HEK293T (cell line): Measurements from ENCODE around the gene ZPR1.
"Not testable (repeated sequence)": the region's sequence is repeated elsewhere in the genome, so short reads cannot be mapped to it uniquely, and the experiment has no call there.

Experiments used
- CTCF ChIA-PET: fragments of 350-600 bp; formaldehyde crosslinking; extraction: SDS; loops from one replicate; lab custom pipeline; 2021; ENCODE audit warnings: antibody characterized with exemption, inconsistent platforms; lab: Yijun Ruan, JAX
- POLR2A ChIA-PET: fragments of 350-600 bp; formaldehyde crosslinking; extraction: SDS; loops from one replicate; lab custom pipeline; 2020; ENCODE audit warnings: antibody characterized with exemption, inconsistent platforms; lab: Yijun Ruan, JAX
- DNase-seq: peaks from one replicate; pipeline ENCODE4 v3.0.0; 2012; ENCODE audit warnings: mixed read lengths; ENCODE audit errors: extremely low spot score
- ARNT ChIP-seq: fragments of 450-650 bp; IDR thresholded peaks from 2 replicates; pipeline ENCODE4 v1.6.1; 2017; ENCODE audit warnings: mild to moderate bottlenecking
- BHLHE40 ChIP-seq: fragments of 450-650 bp; IDR thresholded peaks from 2 replicates; pipeline ENCODE4 v1.6.1; 2016; ENCODE audit warnings: mild to moderate bottlenecking, moderate library complexity, borderline replicate concordance
- CTBP1 ChIP-seq: fragments of 450-650 bp; IDR thresholded peaks from 2 replicates; pipeline ENCODE4 v1.6.1; 2016; ENCODE audit warnings: borderline replicate concordance
- ELF4 ChIP-seq: fragments of 450-650 bp; IDR thresholded peaks from 2 replicates; pipeline ENCODE4 v1.6.1; 2017; ENCODE audit warnings: antibody characterized with exemption
- FOXA1 ChIP-seq: fragments of 450-650 bp; IDR thresholded peaks from 2 replicates; pipeline ENCODE4 v1.6.1; 2016; ENCODE audit warnings: mild to moderate bottlenecking
- FOXK2 ChIP-seq: fragments of 450-650 bp; IDR thresholded peaks from 2 replicates; pipeline ENCODE4 v1.6.1; 2016; ENCODE audit warnings: mild to moderate bottlenecking
- FOXM1 ChIP-seq: fragments of 450-650 bp; IDR thresholded peaks from 2 replicates; pipeline ENCODE4 v1.6.1; 2017; ENCODE audit warnings: mild to moderate bottlenecking, borderline replicate concordance
- HDGF ChIP-seq: fragments of 450-650 bp; IDR thresholded peaks from 2 replicates; pipeline ENCODE4 v1.6.1; 2017; ENCODE audit warnings: antibody characterized with exemption, borderline replicate concordance
- L3MBTL2 ChIP-seq: fragments of 450-650 bp; conservative IDR thresholded peaks from 2 replicates; pipeline ENCODE4 v1.6.1; 2016; ENCODE audit warnings: mild to moderate bottlenecking
- LEF1 ChIP-seq: fragments of 450-650 bp; IDR thresholded peaks from 2 replicates; pipeline ENCODE4 v1.6.1; 2017; ENCODE audit warnings: mild to moderate bottlenecking, borderline replicate concordance
- NFRKB ChIP-seq: fragments of 450-650 bp; IDR thresholded peaks from 2 replicates; pipeline ENCODE4 v1.6.1; 2016; ENCODE audit warnings: mild to moderate bottlenecking, moderate library complexity
- PKNOX1 ChIP-seq: fragments of 450-650 bp; IDR thresholded peaks from 2 replicates; pipeline ENCODE4 v1.6.1; 2016
- SP1 ChIP-seq: fragments of 450-650 bp; IDR thresholded peaks from 2 replicates; pipeline ENCODE4 v1.6.1; 2017
- SUZ12 ChIP-seq: fragments of 450-650 bp; IDR thresholded peaks from 2 replicates; pipeline ENCODE4 v1.6.1; 2016; ENCODE audit warnings: mild to moderate bottlenecking
- TARDBP ChIP-seq: fragments of 450-650 bp; IDR thresholded peaks from 2 replicates; pipeline ENCODE4 v1.6.1; 2016
- ZNF384 ChIP-seq: fragments of 450-650 bp; IDR thresholded peaks from 2 replicates; pipeline ENCODE4 v1.6.1; 2016

ZPR1 gene

GRCh38 chr11:116787786-116788486 is at the start of gene ZPR1:
Gene ZPR1, minus strand, starts transcription at chr11:116788023. Its CDS starts 33 bp downstream, at chr11:116787990.
- CTCF ChIA-PET = interaction anchor here (0.6 kb wide), 1 partner anchor 48 kb away, joined by 3 read pairs; no protein-coding TSS in a partner anchor
- POLR2A ChIA-PET = interaction anchor here (0.6 to 3.4 kb wide), 10 partner anchors 9 to 356 kb away, joined by 3 to 24 read pairs (median 5); partner anchors contain the start of genes BUD13, PAFAH1B2 and SIK3
- TF ChIP-seq LEF1 = no peak
- peak; percentile 31; the same call in 1 of the 2 replicates for TF ChIP-seq ELF4
- TF ChIP-seq FOXM1 = no peak
- DNase-seq = peak; percentile 79

- CTCF ChIA-PET = interaction anchor here (1.1 to 3.3 kb wide), 9 partner anchors 23 to 268 kb away, joined by 3 to 56 read pairs (median 6); partner anchors contain the start of gene APOA5
- no peak for DNase-seq
- POLR2A ChIA-PET = interaction anchor here (0.6 to 3.0 kb wide), 6 partner anchors 9 to 63 kb away, joined by 3 to 28 read pairs (median 6); partner anchors contain the start of genes APOA5, BUD13 and ZPR1
- TF ChIP-seq CTBP1 (no peak), BHLHE40 (no peak), ELF4 (no peak), TARDBP (no peak), LEF1 (no peak), FOXA1 (no peak), FOXK2 (no peak), SP1 (no peak), PKNOX1 (no peak), FOXM1 (no peak), ZNF384 (no peak), ARNT (no peak), HDGF (no peak), SUZ12 (no peak), NFRKB (no peak), L3MBTL2 (no peak)
Measured at GRCh38 chr11:116836632-116836991, 48.8 kb upstream of the ZPR1 start.

- TF ChIP-seq L3MBTL2 (peak; percentile 90), SUZ12 (no peak), ZNF384 (no peak)
- CTCF ChIA-PET = interaction anchor here (0.6 to 3.3 kb wide), 24 partner anchors 11 to 358 kb away, joined by 3 to 56 read pairs (median 4); partner anchors contain the start of genes APOA4, APOA5 and SIDT2
- peak; percentile 93 for DNase-seq
- POLR2A ChIA-PET = interaction anchor here (0.6 to 3.0 kb wide), 13 partner anchors 10 to 302 kb away, joined by 3 to 28 read pairs (median 5); partner anchors contain the start of genes APOA4, APOA5, BUD13 and ZPR1
Measured at GRCh38 chr11:116835791-116836631, 48.2 kb upstream of the ZPR1 start.

- CTCF ChIA-PET = interaction anchor here (0.6 to 3.3 kb wide), 21 partner anchors 10 to 359 kb away, joined by 3 to 56 read pairs (median 4); partner anchors contain the start of genes APOA4, APOA5 and SIDT2
- POLR2A ChIA-PET = interaction anchor here (0.6 to 3.0 kb wide), 11 partner anchors 12 to 303 kb away, joined by 3 to 28 read pairs (median 5); partner anchors contain the start of genes APOA4, APOA5, BUD13 and ZPR1
- DNase-seq = peak; percentile 14
- TF ChIP-seq ELF4 (no peak), NFRKB (no peak), PKNOX1 (no peak), FOXA1 (no peak), SUZ12 (no peak), ARNT (no peak)
Measured at GRCh38 chr11:116835042-116835772, 47.4 kb upstream of the ZPR1 start.

GRCh38 chr11:116834535-116835041 is 46.8 kb upstream of the ZPR1 start:
- ChIA-PET CTCF (interaction anchor here (3.3 kb wide), 1 partner anchor 44 kb away, joined by 56 read pairs; the partner anchor contains the start of gene APOA5), POLR2A (interaction anchor here (1.4 to 3.0 kb wide), 4 partner anchors 12 to 47 kb away, joined by 5 to 28 read pairs (median 16); partner anchors contain the start of genes APOA4, APOA5 and ZPR1)
- DNase-seq = not testable (repeated sequence)

- TF ChIP-seq ARNT = no peak
- TF ChIP-seq NFRKB = no peak
- TF ChIP-seq SP1 = no peak
- no peak for TF ChIP-seq TARDBP
- no peak for TF ChIP-seq PKNOX1
- TF ChIP-seq ELF4 = no peak
- no peak for TF ChIP-seq ZNF384
- TF ChIP-seq L3MBTL2 = no peak
- no peak for TF ChIP-seq FOXM1
- no peak for TF ChIP-seq HDGF
- TF ChIP-seq SUZ12 = no peak
- TF ChIP-seq BHLHE40 = no peak
- TF ChIP-seq FOXK2 = no peak
- TF ChIP-seq CTBP1 = no peak
- no peak for TF ChIP-seq FOXA1
- TF ChIP-seq LEF1 = no peak
- ChIA-PET CTCF (interaction anchor here (0.6 to 0.7 kb wide), 2 partner anchors 43 to 101 kb away, joined by 3 read pairs; partner anchors contain the start of gene APOA5), POLR2A (interaction anchor here (0.6 to 3.0 kb wide), 2 partner anchors 44 to 46 kb away, joined by 4 to 24 read pairs; partner anchors contain the start of gene ZPR1)
- DNase-seq = no peak
Measured at GRCh38 chr11:116833816-116834534, 46.2 kb upstream of the ZPR1 start.
